ENCODE data around the gene GIPC3.
"Not testable (repeated sequence)": the region's sequence is repeated elsewhere in the genome, so short reads cannot be mapped to it uniquely, and the experiment has no call there.

GIPC3 gene

GRCh38 chr19:3618811-3619630 lies 33.7 kb downstream of the GIPC3 start:
- no peak for DNase-seq (ENCODE audit: low read depth in 2 of 2)

GRCh38 chr19:3619631-3620012 lies 34.3 kb downstream of the GIPC3 start:
- DNase-seq (ENCODE audit: low read depth in 2 of 2): no peak

GRCh38 chr19:3620145-3620816 lies 35.0 kb downstream of the GIPC3 start:
- no peak for DNase-seq (ENCODE audit: low read depth in 2 of 2)

- DNase-seq (ENCODE audit: low read depth in 2 of 2): no peak
These were observed 35.7 kb downstream of the GIPC3 start for GRCh38 chr19:3620817-3621547.

- DNase-seq (ENCODE audit: low read depth in 2 of 2): no peak
These were observed 36.4 kb downstream of the GIPC3 start for GRCh38 chr19:3621689-3622088.

GRCh38 chr19:3622224-3622623 lies 36.9 kb downstream of the GIPC3 start:
- DNase-seq (ENCODE audit: low read depth in 2 of 2): no peak

- no peak for DNase-seq (ENCODE audit: low read depth in 2 of 2)
These were observed 38.4 kb downstream of the GIPC3 start for GRCh38 chr19:3623716-3624115.

- DNase-seq (ENCODE audit: low read depth in 2 of 2): no peak
These were observed 40.8 kb downstream of the GIPC3 start for GRCh38 chr19:3625996-3626472.

GRCh38 chr19:3626473-3627350 lies 41.4 kb downstream of the GIPC3 start, which contains the start of gene CACTIN:
CACTIN (minus strand) TSS chr19:3626790; CDS start chr19:3626762, 28 bp downstream.
- DNase-seq (ENCODE audit: low read depth in 2 of 2): peak; percentile 97

GRCh38 chr19:3627351-3627723 lies 42.1 kb downstream of the GIPC3 start:
- DNase-seq (ENCODE audit: low read depth in 2 of 2): no peak

- DNase-seq (ENCODE audit: low read depth in 2 of 2): not testable (repeated sequence)
These were observed 43.5 kb downstream of the GIPC3 start for GRCh38 chr19:3628766-3629165.

GRCh38 chr19:3631053-3631861 lies 46.0 kb downstream of the GIPC3 start:
- no peak for DNase-seq (ENCODE audit: low read depth in 2 of 2)

- DNase-seq (ENCODE audit: low read depth in 2 of 2): no peak
These were observed 46.8 kb downstream of the GIPC3 start for GRCh38 chr19:3632098-3632497.

GRCh38 chr19:3632739-3633558 lies 47.7 kb downstream of the GIPC3 start:
- DNase-seq (ENCODE audit: low read depth in 2 of 2): no peak

GRCh38 chr19:3633559-3633988 lies 48.3 kb downstream of the GIPC3 start:
- no peak for DNase-seq (ENCODE audit: low read depth in 2 of 2)

- DNase-seq (ENCODE audit: low read depth in 2 of 2): no peak
These were observed 49.3 kb downstream of the GIPC3 start for GRCh38 chr19:3634496-3635045.

- DNase-seq (ENCODE audit: low read depth in 2 of 2): no peak
These were observed 51.2 kb downstream of the GIPC3 start for GRCh38 chr19:3636506-3636905.

- DNase-seq (ENCODE audit: low read depth in 2 of 2): no peak
These were observed 51.7 kb downstream of the GIPC3 start for GRCh38 chr19:3636962-3637361.

- no peak for DNase-seq (ENCODE audit: low read depth in 2 of 2)
These were observed 52.3 kb downstream of the GIPC3 start for GRCh38 chr19:3637621-3638020.

Measured in stimulated activated CD8-positive, alpha-beta memory T cell treated with anti-CD3 and anti-CD28 coated beads, Interleukin-15, amount 100 ng/mL, for 4 hours (primary cell).